K562 (cell line): ENCODE measurements around the gene AMN1. TPM values are rescaled to one million over a fixed set of nuclear protein-coding genes. Genes with fewer than 3 reads are reported as not detected.
A peak's percentile ranks its signal among the peaks of the same experiment; 100 is the strongest.

Experiments used
- CREBBP ChIP-seq: IDR thresholded peaks from one replicate; pipeline ENCODE4 v1.6.1; 2012; ENCODE audit warnings: low read depth, mild to moderate bottlenecking, control low read depth, inconsistent platforms, low read length
- FOXJ3 ChIP-seq: sonication (generic); formaldehyde crosslinking; IDR thresholded peaks from 2 replicates; pipeline ENCODE4 v1.4.0; 2020; ENCODE audit warnings: mild to moderate bottlenecking, missing genetic modification reagents
- KDM5B ChIP-seq: fragments of 200-600 bp; sonication (generic); IDR thresholded peaks from 2 replicates; pipeline ENCODE4 v1.6.1; 2012; ENCODE audit warnings: low read depth, mild to moderate bottlenecking, moderate library complexity, low read length, control low read depth, inconsistent platforms; ENCODE audit not compliant: insufficient replicate concordance
- NCOA6 ChIP-seq: fragments of 450-650 bp; IDR thresholded peaks from 2 replicates; pipeline ENCODE4 v1.6.1; 2017; ENCODE audit warnings: mild to moderate bottlenecking
- NFE2 ChIP-seq: IDR thresholded peaks from 2 replicates; pipeline ENCODE4 v1.6.1; 2014; ENCODE audit warnings: antibody characterized with exemption, low read depth
- NR2C2 ChIP-seq, 2 experiments: fragments of 200-800 bp in 1 of 2; sonication (Bioruptor generic) in 1 of 2; sonication (generic) in 1 of 2; formaldehyde crosslinking in 1 of 2; IDR thresholded peaks; 2 replicates each; pipeline versions ENCODE4 v1.6.1 to v1.8.0; 2016 to 2022; ENCODE audit warnings: mild to moderate bottlenecking in 1 of 2, missing compliant biosample characterization in 1 of 2, missing genetic modification characterization in 1 of 2, missing genetic modification reagents in 1 of 2
- SAFB ChIP-seq: fragments of 200-400 bp; formaldehyde crosslinking; IDR thresholded peaks from 2 replicates; pipeline ENCODE4 v1.6.1; 2017; ENCODE audit warnings: low read depth, low read length, borderline replicate concordance
- SIN3A ChIP-seq, 2 experiments: fragments of 150-350 bp in 1 of 2; IDR thresholded peaks; 2 replicates each; pipeline ENCODE4 v1.6.1; 2011 to 2016; ENCODE audit warnings: borderline replicate concordance in 2 of 2, low read depth in 2 of 2, low read length in 2 of 2, mild to moderate bottlenecking in 2 of 2, moderate library complexity in 2 of 2; ENCODE audit not compliant: control insufficient read depth in 1 of 2
- TRIM24 ChIP-seq, 2 experiments: fragments of 450-650 bp; IDR thresholded peaks; 2 replicates each; pipeline ENCODE4 v1.6.1; 2016
- ZBTB7A ChIP-seq: IDR thresholded peaks from 2 replicates; pipeline ENCODE4 v1.6.1; 2011; ENCODE audit warnings: low read depth, mild to moderate bottlenecking, low read length, moderate library complexity, borderline replicate concordance; ENCODE audit not compliant: control insufficient read depth
- polyA plus RNA-seq, 8 experiments: library from polyadenylated mRNA; depleted of rRNA in 4 of 8; stranded (reverse) in 5 of 8; unstranded in 3 of 8; fragments of >200 nt; fragmentation: Nextera tagmentation in 2 of 8; fragmentation: Illumina TruSeq in 1 of 8; extraction: Ambion mirVana in 2 of 8; extraction: Trizol in 1 of 8; gene quantifications; 2 replicates each; pipeline versions ENCODE4 v1.2.1 to v1.2.3, GENCODE V29; 2011 to 2014; ENCODE audit warnings: inconsistent platforms in 1 of 8, missing spikeins in 1 of 8
- total RNA-seq, 7 experiments: library from RNA; depleted of rRNA in 6 of 7; stranded (reverse); fragments of >200 nt in 6 of 7; fragmentation: Illumina TruSeq in 2 of 7; extraction: Trizol in 2 of 7; gene quantifications; 2 replicates each; pipeline versions ENCODE4 v1.2.1 to v1.2.3, GENCODE V29; 2011 to 2021; ENCODE audit warnings: low replicate concordance in 1 of 7
- TF ChIP-seq, protein P1 (sequence below): conservative IDR thresholded peaks from 2 replicates; pipeline ENCODE4 v1.6.1; 2011; ENCODE audit warnings: low read depth, mild to moderate bottlenecking, low read length; ENCODE audit not compliant: control insufficient read depth
- TF ChIP-seq, protein P2 (sequence below): fragments of 250-450 bp; sonication (Bioruptor Pico); IDR thresholded peaks from 2 replicates; pipeline ENCODE4 v1.5.1; 2021; ENCODE audit warnings: mild to moderate bottlenecking
- TF ChIP-seq, protein P3 (sequence below): fragments of 450-650 bp; conservative IDR thresholded peaks from 2 replicates; pipeline ENCODE4 v1.6.1; 2016; ENCODE audit warnings: missing genetic modification characterization, low read depth, mild to moderate bottlenecking, missing compliant biosample characterization, moderate library complexity
- TF ChIP-seq, protein P4 (sequence below): fragments of 200-800 bp; sonication (Bioruptor generic); IDR thresholded peaks from 2 replicates; pipeline ENCODE4 v1.6.1; 2017; ENCODE audit warnings: missing genetic modification characterization, missing compliant biosample characterization
- TF ChIP-seq, protein P5 (sequence below): sonication (generic); formaldehyde crosslinking; IDR thresholded peaks from 2 replicates; pipeline ENCODE4 v1.9.0; 2022; ENCODE audit warnings: mild to moderate bottlenecking, missing genetic modification reagents
- TF ChIP-seq, protein P6 (sequence below): IDR thresholded peaks from 3 replicates; pipeline ENCODE4 v1.6.1; 2011; ENCODE audit warnings: borderline replicate concordance, mild to moderate bottlenecking, moderate library complexity; ENCODE audit not compliant: insufficient read length; ENCODE audit errors: extremely low read depth

Gene AMN1
- total and polyA plus RNA-seq, 9 of the 15 experiments (the other 6 are each of a cell fraction or from before 2014, with no cell fraction given), result 5.2 to 27.6 (median 13.0) TPM

DNA sequence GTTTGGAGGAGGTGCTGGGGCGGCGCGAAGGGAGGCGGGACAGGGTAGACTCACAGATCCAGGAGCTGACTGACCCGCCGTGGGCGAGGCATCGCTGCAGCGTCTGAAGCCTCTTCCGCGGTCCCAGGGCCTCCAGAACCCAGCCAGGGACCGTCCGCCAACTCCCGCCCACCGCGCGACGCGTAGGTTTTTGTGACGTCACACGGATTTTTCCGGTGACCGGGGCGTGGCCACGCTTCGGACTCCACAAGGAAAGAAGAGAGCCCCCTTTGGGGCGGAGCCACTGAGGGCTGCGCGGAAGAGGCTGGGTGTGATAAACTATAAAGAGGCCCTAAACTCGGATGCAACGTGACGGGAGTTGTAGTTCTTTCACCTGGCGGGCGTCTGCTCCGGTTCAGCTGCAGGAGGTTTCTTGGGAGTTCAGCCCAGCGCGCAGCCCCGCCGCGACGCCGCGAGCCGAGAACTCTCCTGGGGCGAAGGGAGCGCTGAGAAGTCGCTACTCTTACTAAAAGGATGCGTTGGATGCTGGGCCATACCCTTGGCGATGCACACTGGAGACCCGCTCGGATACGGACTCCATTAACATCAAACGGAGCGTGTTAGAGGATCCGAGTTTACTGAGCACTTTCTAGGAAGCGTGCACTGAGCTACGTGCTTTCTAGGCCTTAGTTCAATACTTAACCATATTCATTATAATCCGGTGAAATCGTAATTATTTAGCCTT lies at the start of gene AMN1 (continued):
- TF ChIP-seq, protein P1, sequence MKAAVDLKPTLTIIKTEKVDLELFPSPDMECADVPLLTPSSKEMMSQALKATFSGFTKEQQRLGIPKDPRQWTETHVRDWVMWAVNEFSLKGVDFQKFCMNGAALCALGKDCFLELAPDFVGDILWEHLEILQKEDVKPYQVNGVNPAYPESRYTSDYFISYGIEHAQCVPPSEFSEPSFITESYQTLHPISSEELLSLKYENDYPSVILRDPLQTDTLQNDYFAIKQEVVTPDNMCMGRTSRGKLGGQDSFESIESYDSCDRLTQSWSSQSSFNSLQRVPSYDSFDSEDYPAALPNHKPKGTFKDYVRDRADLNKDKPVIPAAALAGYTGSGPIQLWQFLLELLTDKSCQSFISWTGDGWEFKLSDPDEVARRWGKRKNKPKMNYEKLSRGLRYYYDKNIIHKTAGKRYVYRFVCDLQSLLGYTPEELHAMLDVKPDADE, result peak; percentile 86; the same call in 1 of the 2 replicates
- peak; percentile 87 for TF ChIP-seq KDM5B
- TF ChIP-seq ZBTB7A, result peak; percentile 38; the same call in 1 of the 2 replicates
- TF ChIP-seq, protein P2, sequence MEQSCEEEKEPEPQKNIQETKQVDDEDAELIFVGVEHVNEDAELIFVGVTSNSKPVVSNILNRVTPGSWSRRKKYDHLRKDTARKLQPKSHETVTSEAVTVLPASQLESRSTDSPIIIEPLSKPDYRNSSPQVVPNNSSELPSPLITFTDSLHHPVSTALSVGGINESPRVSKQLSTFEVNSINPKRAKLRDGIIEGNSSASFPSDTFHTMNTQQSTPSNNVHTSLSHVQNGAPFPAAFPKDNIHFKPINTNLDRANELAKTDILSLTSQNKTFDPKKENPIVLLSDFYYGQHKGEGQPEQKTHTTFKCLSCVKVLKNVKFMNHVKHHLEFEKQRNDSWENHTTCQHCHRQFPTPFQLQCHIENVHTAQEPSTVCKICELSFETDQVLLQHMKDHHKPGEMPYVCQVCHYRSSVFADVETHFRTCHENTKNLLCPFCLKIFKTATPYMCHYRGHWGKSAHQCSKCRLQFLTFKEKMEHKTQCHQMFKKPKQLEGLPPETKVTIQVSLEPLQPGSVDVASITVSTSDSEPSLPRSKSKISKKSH (CRISPR knock-in tag), result no peak
- TF ChIP-seq NR2C2 (CRISPR knock-in tag; IDR thresholded peaks at IDR 0.05), result peak; percentile 68
- peak; percentile 92 for TF ChIP-seq NR2C2 (tag; IDR thresholded peaks at IDR 0.05)
- TF ChIP-seq, protein P3, sequence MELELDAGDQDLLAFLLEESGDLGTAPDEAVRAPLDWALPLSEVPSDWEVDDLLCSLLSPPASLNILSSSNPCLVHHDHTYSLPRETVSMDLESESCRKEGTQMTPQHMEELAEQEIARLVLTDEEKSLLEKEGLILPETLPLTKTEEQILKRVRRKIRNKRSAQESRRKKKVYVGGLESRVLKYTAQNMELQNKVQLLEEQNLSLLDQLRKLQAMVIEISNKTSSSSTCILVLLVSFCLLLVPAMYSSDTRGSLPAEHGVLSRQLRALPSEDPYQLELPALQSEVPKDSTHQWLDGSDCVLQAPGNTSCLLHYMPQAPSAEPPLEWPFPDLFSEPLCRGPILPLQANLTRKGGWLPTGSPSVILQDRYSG (tag), result peak; percentile 49; the same call in 1 of the 2 replicates
- TF ChIP-seq TRIM24 (IDR thresholded peaks at IDR 0.05), result peak in 1 of 2 experiments; percentile 26; a peak in 1 of 4 replicates
- no peak for TF ChIP-seq FOXJ3 (CRISPR knock-in tag)
- TF ChIP-seq CREBBP, result no peak
- 0 out of 2 replicates have a peak, but pooled peaks have one; percentile 25 for TF ChIP-seq NFE2
- TF ChIP-seq NCOA6, result no peak
- TF ChIP-seq SIN3A (IDR thresholded peaks at IDR 0.05; ENCODE audit: borderline replicate concordance in 2 of 2, control insufficient read depth in 1 of 2, low read depth in 2 of 2, low read length in 2 of 2), result no peak
- no peak for TF ChIP-seq SAFB
- TF ChIP-seq, protein P4, sequence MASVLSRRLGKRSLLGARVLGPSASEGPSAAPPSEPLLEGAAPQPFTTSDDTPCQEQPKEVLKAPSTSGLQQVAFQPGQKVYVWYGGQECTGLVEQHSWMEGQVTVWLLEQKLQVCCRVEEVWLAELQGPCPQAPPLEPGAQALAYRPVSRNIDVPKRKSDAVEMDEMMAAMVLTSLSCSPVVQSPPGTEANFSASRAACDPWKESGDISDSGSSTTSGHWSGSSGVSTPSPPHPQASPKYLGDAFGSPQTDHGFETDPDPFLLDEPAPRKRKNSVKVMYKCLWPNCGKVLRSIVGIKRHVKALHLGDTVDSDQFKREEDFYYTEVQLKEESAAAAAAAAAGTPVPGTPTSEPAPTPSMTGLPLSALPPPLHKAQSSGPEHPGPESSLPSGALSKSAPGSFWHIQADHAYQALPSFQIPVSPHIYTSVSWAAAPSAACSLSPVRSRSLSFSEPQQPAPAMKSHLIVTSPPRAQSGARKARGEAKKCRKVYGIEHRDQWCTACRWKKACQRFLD, result peak; percentile 2; the same call in 1 of the 2 replicates
- TF ChIP-seq, protein P5, sequence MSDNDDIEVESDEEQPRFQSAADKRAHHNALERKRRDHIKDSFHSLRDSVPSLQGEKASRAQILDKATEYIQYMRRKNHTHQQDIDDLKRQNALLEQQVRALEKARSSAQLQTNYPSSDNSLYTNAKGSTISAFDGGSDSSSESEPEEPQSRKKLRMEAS (CRISPR knock-in tag), result peak; percentile 45
- TF ChIP-seq, protein P6, sequence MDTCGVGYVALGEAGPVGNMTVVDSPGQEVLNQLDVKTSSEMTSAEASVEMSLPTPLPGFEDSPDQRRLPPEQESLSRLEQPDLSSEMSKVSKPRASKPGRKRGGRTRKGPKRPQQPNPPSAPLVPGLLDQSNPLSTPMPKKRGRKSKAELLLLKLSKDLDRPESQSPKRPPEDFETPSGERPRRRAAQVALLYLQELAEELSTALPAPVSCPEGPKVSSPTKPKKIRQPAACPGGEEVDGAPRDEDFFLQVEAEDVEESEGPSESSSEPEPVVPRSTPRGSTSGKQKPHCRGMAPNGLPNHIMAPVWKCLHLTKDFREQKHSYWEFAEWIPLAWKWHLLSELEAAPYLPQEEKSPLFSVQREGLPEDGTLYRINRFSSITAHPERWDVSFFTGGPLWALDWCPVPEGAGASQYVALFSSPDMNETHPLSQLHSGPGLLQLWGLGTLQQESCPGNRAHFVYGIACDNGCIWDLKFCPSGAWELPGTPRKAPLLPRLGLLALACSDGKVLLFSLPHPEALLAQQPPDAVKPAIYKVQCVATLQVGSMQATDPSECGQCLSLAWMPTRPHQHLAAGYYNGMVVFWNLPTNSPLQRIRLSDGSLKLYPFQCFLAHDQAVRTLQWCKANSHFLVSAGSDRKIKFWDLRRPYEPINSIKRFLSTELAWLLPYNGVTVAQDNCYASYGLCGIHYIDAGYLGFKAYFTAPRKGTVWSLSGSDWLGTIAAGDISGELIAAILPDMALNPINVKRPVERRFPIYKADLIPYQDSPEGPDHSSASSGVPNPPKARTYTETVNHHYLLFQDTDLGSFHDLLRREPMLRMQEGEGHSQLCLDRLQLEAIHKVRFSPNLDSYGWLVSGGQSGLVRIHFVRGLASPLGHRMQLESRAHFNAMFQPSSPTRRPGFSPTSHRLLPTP, result no peak
